ENCODE measurements around the gene SSTR5. TPM values are rescaled to one million over a fixed set of nuclear protein-coding genes. Genes with fewer than 3 reads are reported as not detected.

SSTR5 gene
- total and polyA plus RNA-seq, 4 donors: 0.23 TPM; not detected in 3

DNA sequence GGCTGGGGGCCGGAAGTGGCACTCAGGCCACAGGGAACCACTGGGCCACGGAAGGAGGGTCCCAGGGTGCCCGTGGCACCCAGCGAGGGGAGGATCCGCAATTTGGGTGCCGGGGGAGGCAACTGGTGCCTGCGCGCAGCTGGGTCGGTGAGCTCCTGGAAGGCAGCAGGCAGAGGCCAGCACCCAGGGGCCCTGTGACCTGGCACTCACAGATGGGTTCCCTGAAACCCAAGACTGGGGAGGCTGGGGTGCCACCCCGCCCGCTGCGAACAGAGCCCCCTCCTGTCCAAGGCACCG is 663 bp downstream of the SSTR5 start:
- Histone ChIP-seq H3K4me1 (ENCODE audit: control insufficient read depth in 5 of 5, insufficient read depth in 5 of 5, low read length in 5 of 5) (no peaks in the 10 kb centered on the region), H3K9me3 (ENCODE audit: control insufficient read depth in 4 of 4, insufficient read depth in 3 of 4, low read length in 3 of 4) (peaks cover 0 to 6% (median 0%) of the 10 kb centered on the region in 4 donors), H3K9ac (ENCODE audit: insufficient read depth in 1 of 2, low read length in 2 of 2) (no peak overlapping the region), H3K27me3 (ENCODE audit: control insufficient read depth in 3 of 3, insufficient read depth in 3 of 3, low read length in 2 of 3) (peaks cover 16 to 66% (median 27%) of the 10 kb centered on the region in 3 donors), H3K27ac (ENCODE audit: low read depth in 1 of 2, low read length in 1 of 2) (no peak overlapping the region), H3K4me3 (no peak overlapping the region), H3K36me3 (ENCODE audit: control insufficient read depth in 4 of 4, insufficient read depth in 4 of 4, low read length in 4 of 4) (no peaks in the 10 kb centered on the region)
- no peak for ATAC-seq (ENCODE audit: insufficient read depth, low FRiP score)
- TF ChIP-seq, protein P1, sequence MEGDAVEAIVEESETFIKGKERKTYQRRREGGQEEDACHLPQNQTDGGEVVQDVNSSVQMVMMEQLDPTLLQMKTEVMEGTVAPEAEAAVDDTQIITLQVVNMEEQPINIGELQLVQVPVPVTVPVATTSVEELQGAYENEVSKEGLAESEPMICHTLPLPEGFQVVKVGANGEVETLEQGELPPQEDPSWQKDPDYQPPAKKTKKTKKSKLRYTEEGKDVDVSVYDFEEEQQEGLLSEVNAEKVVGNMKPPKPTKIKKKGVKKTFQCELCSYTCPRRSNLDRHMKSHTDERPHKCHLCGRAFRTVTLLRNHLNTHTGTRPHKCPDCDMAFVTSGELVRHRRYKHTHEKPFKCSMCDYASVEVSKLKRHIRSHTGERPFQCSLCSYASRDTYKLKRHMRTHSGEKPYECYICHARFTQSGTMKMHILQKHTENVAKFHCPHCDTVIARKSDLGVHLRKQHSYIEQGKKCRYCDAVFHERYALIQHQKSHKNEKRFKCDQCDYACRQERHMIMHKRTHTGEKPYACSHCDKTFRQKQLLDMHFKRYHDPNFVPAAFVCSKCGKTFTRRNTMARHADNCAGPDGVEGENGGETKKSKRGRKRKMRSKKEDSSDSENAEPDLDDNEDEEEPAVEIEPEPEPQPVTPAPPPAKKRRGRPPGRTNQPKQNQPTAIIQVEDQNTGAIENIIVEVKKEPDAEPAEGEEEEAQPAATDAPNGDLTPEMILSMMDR (IDR thresholded peaks at IDR 0.05; ENCODE audit: control extremely low read depth, extremely low read depth): no peak
- DNase-seq: no peak
- 71% methylated on average over 13 of the region's 13 CpGs for WGBS, 2 donors

DNA sequence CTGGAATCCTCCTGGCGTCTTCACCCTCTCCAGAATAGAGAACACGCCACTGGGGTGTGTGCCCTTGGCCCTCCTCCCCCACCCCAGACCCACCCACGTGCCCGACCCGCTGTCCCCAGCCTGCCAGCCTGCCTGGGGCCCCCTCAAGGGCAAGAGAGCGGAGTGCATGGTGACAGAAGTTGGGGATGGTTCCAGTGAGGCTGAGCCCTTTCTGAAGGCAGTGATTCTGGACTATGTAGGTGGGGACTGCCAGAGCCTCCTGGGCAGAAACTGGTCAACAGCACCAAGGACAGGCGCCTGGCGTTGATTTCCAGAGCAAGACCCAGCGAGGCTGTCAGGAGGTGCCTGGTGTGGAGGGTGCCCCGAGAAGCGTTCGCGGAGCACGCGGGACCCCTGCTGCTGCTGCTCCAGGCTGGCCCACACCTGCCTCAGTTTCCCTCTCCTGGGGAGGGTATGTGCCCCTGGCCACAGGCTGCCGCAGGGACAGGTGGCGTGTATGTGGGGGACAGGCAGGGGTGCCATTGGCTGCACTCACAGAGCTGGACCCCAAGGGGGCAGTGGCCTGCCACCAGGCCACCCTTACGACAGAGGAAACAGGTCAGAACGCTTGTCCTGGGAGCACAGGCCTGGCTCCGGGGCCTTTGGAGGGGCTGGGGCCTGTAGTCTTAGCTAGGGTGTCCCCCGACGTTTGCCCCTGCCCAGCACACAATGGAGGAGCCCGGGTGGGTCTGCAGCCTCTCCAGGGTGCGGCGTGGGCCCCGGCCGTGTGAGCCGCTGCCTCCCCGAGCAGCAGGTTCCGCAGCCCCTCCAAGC is 1.2 kb downstream of the SSTR5 start:
- no peak overlapping the region for H3K9ac ChIP-seq (ENCODE audit: insufficient read depth in 1 of 2, low read length in 2 of 2)
- WGBS, 2 donors: 59 to 69% methylated on average over 30 of the region's 30 CpGs
- no peaks in the 10 kb centered on the region for H3K4me1 ChIP-seq (ENCODE audit: control insufficient read depth in 5 of 5, insufficient read depth in 5 of 5, low read length in 5 of 5)
- peaks cover 16 to 60% (median 27%) of the 10 kb centered on the region in 3 donors for H3K27me3 ChIP-seq (ENCODE audit: control insufficient read depth in 3 of 3, insufficient read depth in 3 of 3, low read length in 2 of 3)
- no peaks in the 10 kb centered on the region for H3K36me3 ChIP-seq (ENCODE audit: control insufficient read depth in 4 of 4, insufficient read depth in 4 of 4, low read length in 4 of 4)
- ATAC-seq (ENCODE audit: insufficient read depth, low FRiP score): no peak
- H3K4me3 ChIP-seq: no peak overlapping the region
- H3K9me3 ChIP-seq (ENCODE audit: control insufficient read depth in 4 of 4, insufficient read depth in 3 of 4, low read length in 3 of 4): peaks cover 0 to 3% (median 0%) of the 10 kb centered on the region in 4 donors
- H3K27ac ChIP-seq (ENCODE audit: low read depth in 1 of 2, low read length in 1 of 2): no peak overlapping the region
- TF ChIP-seq, protein P1 (IDR thresholded peaks at IDR 0.05; ENCODE audit: control extremely low read depth, extremely low read depth): no peak
- DNase-seq: no peak

DNA sequence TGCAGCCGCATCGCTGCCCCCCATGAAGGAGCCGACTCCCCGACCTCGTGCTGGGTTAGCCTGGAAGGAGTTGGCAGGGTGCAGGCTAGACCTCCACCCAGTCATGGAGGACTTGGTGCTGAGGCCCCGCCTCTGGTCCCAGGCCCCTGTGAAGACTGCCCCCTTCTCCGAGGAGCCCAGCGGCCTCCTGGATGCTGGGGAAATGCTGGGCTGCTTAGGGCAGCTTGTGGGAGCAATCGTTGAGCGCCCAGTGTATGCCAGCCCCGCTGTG is 1.8 kb downstream of the SSTR5 start:
- DNase-seq: no peak
- Histone ChIP-seq H3K9me3 (ENCODE audit: control insufficient read depth in 4 of 4, insufficient read depth in 3 of 4, low read length in 3 of 4) (peaks cover 0 to 3% (median 0%) of the 10 kb centered on the region in 4 donors), H3K27me3 (ENCODE audit: control insufficient read depth in 3 of 3, insufficient read depth in 3 of 3, low read length in 2 of 3) (peaks cover 16 to 60% (median 27%) of the 10 kb centered on the region in 3 donors), H3K36me3 (ENCODE audit: control insufficient read depth in 4 of 4, insufficient read depth in 4 of 4, low read length in 4 of 4) (no peaks in the 10 kb centered on the region), H3K27ac (ENCODE audit: low read depth in 1 of 2, low read length in 1 of 2) (no peak overlapping the region), H3K9ac (ENCODE audit: insufficient read depth in 1 of 2, low read length in 2 of 2) (no peak overlapping the region), H3K4me3 (no peak overlapping the region), H3K4me1 (ENCODE audit: control insufficient read depth in 5 of 5, insufficient read depth in 5 of 5, low read length in 5 of 5) (no peaks in the 10 kb centered on the region)
- WGBS, 2 donors: 67 to 70% methylated on average over 9 to 11 of the region's 11 CpGs
- no peak for ATAC-seq (ENCODE audit: insufficient read depth, low FRiP score)
- TF ChIP-seq, protein P1 (IDR thresholded peaks at IDR 0.05; ENCODE audit: control extremely low read depth, extremely low read depth): no peak

DNA sequence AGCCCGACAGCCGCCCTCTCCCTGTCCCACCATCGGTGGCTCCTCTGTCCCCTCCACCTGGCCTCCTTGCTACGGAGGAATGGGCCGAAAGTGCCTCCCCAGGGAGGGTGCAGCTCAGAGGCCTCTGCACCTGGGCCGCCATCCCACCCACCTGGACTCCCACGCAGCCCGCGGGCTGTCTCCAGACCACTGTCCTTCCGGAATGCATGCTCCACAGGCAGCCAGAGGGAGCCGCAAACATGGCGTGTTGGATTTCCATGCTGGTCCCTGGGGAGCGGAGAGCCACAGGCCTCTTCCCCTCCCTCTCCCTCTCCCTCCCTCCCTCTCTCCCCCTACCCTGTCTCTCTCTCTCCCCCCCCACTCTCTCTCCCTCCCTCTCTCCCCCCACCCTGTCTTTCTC is 3.0 kb downstream of the SSTR5 start:
- no peak for DNase-seq
- H3K36me3 ChIP-seq (ENCODE audit: control insufficient read depth in 4 of 4, insufficient read depth in 4 of 4, low read length in 4 of 4): no peaks in the 10 kb centered on the region
- ATAC-seq (ENCODE audit: insufficient read depth, low FRiP score): no peak
- no peak overlapping the region for H3K9ac ChIP-seq (ENCODE audit: insufficient read depth in 1 of 2, low read length in 2 of 2)
- H3K4me1 ChIP-seq (ENCODE audit: control insufficient read depth in 5 of 5, insufficient read depth in 5 of 5, low read length in 5 of 5): no peaks in the 10 kb centered on the region
- peaks cover 0 to 3% (median 0%) of the 10 kb centered on the region in 4 donors for H3K9me3 ChIP-seq (ENCODE audit: control insufficient read depth in 4 of 4, insufficient read depth in 3 of 4, low read length in 3 of 4)
- WGBS, 2 donors: 70 to 74% methylated on average over 12 to 13 of the region's 13 CpGs
- H3K27me3 ChIP-seq (ENCODE audit: control insufficient read depth in 3 of 3, insufficient read depth in 3 of 3, low read length in 2 of 3): peaks cover 14 to 57% (median 30%) of the 10 kb centered on the region in 3 donors
- no peak overlapping the region for H3K27ac ChIP-seq (ENCODE audit: low read depth in 1 of 2, low read length in 1 of 2)
- no peak overlapping the region for H3K4me3 ChIP-seq
- TF ChIP-seq, protein P1 (IDR thresholded peaks at IDR 0.05; ENCODE audit: control extremely low read depth, extremely low read depth): no peak

All from lung (tissue), 12 donors.